ENCODE measurements around the gene STAT4.
A peak's percentile ranks its signal among the peaks of the same experiment; 100 is the strongest.

Gene STAT4

GRCh38 chr2:191165176-191165643 lies 14.4 kb upstream of the STAT4 start:
- Histone ChIP-seq H3F3A (ENCODE audit: control insufficient read depth, insufficient read depth) (no peaks in the 10 kb centered on the region), H3K79me2 (ENCODE audit: control insufficient read depth, low read length) (no peaks in the 10 kb centered on the region), H4K20me1 (ENCODE audit: control insufficient read depth, insufficient read depth, low read depth, low read length) (no peaks in the 10 kb centered on the region), H3K9me3 (ENCODE audit: control insufficient read depth, insufficient read depth, low read length) (no peaks in the 10 kb centered on the region), H3K36me3 (ENCODE audit: control insufficient read depth, low read length) (no peaks in the 10 kb centered on the region), H3K4me3 (ENCODE audit: low read length) (no peak overlapping the region), H3K27me3 (ENCODE audit: control insufficient read depth, low read length) (peaks cover 8% of the 10 kb centered on the region; the same call in 1 of the 2 replicates), H3K27ac (ENCODE audit: low read depth, low read length) (no peak overlapping the region), H3K9me2 (replicated peaks; ENCODE audit: control insufficient read depth, low read length) (no peaks in the 10 kb centered on the region), H3K4me1 (ENCODE audit: control insufficient read depth, low read length) (no peaks in the 10 kb centered on the region), H3K4me2 (ENCODE audit: low read length) (no peak overlapping the region)
- TF ChIP-seq CTCF (IDR thresholded peaks at IDR 0.05; ENCODE audit: low read depth, low read length, poor library complexity, severe bottlenecking) (peak; percentile 46), EZH2phosphoT487 (IDR thresholded peaks at IDR 0.05; ENCODE audit: borderline replicate concordance, low read length) (no peak)

- no peak for TF ChIP-seq EZH2phosphoT487 (IDR thresholded peaks at IDR 0.05; ENCODE audit: borderline replicate concordance, low read length)
- TF ChIP-seq CTCF (IDR thresholded peaks at IDR 0.05; ENCODE audit: low read depth, low read length, poor library complexity, severe bottlenecking) = no peak
- no peaks in the 10 kb centered on the region for H4K20me1 ChIP-seq (ENCODE audit: control insufficient read depth, insufficient read depth, low read depth, low read length)
- no peak overlapping the region for H3K27ac ChIP-seq (ENCODE audit: low read depth, low read length)
- H3K4me2 ChIP-seq (ENCODE audit: low read length) = no peak overlapping the region
- no peaks in the 10 kb centered on the region for H3K79me2 ChIP-seq (ENCODE audit: control insufficient read depth, low read length)
- no peaks in the 10 kb centered on the region for H3K9me2 ChIP-seq (replicated peaks; ENCODE audit: control insufficient read depth, low read length)
- H3K27me3 ChIP-seq (ENCODE audit: control insufficient read depth, low read length) = peaks cover 13% of the 10 kb centered on the region
- H3K9me3 ChIP-seq (ENCODE audit: control insufficient read depth, insufficient read depth, low read length) = no peaks in the 10 kb centered on the region
- H3K36me3 ChIP-seq (ENCODE audit: control insufficient read depth, low read length) = no peaks in the 10 kb centered on the region
- H3K4me3 ChIP-seq (ENCODE audit: low read length) = no peak overlapping the region
- no peaks in the 10 kb centered on the region for H3K4me1 ChIP-seq (ENCODE audit: control insufficient read depth, low read length)
- no peaks in the 10 kb centered on the region for H3F3A ChIP-seq (ENCODE audit: control insufficient read depth, insufficient read depth)
Measured at GRCh38 chr2:191158747-191159146, 8.0 kb upstream of the STAT4 start.

GRCh38 chr2:191158193-191158592 lies 7.4 kb upstream of the STAT4 start:
- Histone ChIP-seq H3K4me2 (ENCODE audit: low read length) (no peak overlapping the region), H3K9me2 (replicated peaks; ENCODE audit: control insufficient read depth, low read length) (no peaks in the 10 kb centered on the region), H3K9me3 (ENCODE audit: control insufficient read depth, insufficient read depth, low read length) (no peaks in the 10 kb centered on the region), H3F3A (ENCODE audit: control insufficient read depth, insufficient read depth) (no peaks in the 10 kb centered on the region), H3K4me1 (ENCODE audit: control insufficient read depth, low read length) (no peaks in the 10 kb centered on the region), H3K4me3 (ENCODE audit: low read length) (no peak overlapping the region), H3K27ac (ENCODE audit: low read depth, low read length) (no peak overlapping the region), H3K27me3 (ENCODE audit: control insufficient read depth, low read length) (peaks cover 13% of the 10 kb centered on the region), H3K79me2 (ENCODE audit: control insufficient read depth, low read length) (no peaks in the 10 kb centered on the region), H4K20me1 (ENCODE audit: control insufficient read depth, insufficient read depth, low read depth, low read length) (no peaks in the 10 kb centered on the region), H3K36me3 (ENCODE audit: control insufficient read depth, low read length) (no peaks in the 10 kb centered on the region)
- TF ChIP-seq CTCF (IDR thresholded peaks at IDR 0.05; ENCODE audit: low read depth, low read length, poor library complexity, severe bottlenecking) (no peak), EZH2phosphoT487 (IDR thresholded peaks at IDR 0.05; ENCODE audit: borderline replicate concordance, low read length) (no peak)
